NOMO-1 treated with dmso at 0.1 percent for 144 hours (cell line): ENCODE results near the gene SLC7A6.

Experiments used
- DNase-seq: peaks from one replicate; lab custom pipeline; 2025; ENCODE audit not compliant: unreplicated experiment; lab: John Stamatoyannopoulos, UW

Gene SLC7A6

GRCh38 chr16:68298907-68299561, 34.7 kb downstream of the SLC7A6 start:
- no peak for DNase-seq

- DNase-seq: no peak
These were observed 35.5 kb downstream of the SLC7A6 start for GRCh38 chr16:68299571-68300453.

GRCh38 chr16:68300734-68301459, 36.6 kb downstream of the SLC7A6 start:
- DNase-seq: no peak

- DNase-seq: no peak
These were observed 42.3 kb downstream of the SLC7A6 start for GRCh38 chr16:68306633-68307032.

DNA sequence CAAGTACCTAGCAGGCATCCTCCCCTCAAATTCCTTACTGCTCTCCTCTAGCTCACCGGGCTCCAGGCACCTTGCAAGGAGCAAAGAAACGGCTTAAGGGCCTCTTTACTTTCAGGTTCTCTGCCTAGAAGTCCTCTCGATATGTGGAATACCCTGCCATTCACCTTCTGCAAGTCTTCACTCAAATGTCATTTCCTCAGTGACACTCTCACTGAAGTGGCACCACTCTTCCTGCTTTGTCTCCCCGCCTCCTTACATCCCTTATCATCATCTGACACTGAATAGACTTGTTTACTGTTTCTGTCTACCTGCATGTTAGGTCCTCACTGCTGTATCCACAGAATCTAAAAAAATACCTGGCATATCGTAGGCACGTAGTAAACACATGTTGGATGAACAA, 45.5 kb downstream of the SLC7A6 start:
- DNase-seq: no peak

DNA sequence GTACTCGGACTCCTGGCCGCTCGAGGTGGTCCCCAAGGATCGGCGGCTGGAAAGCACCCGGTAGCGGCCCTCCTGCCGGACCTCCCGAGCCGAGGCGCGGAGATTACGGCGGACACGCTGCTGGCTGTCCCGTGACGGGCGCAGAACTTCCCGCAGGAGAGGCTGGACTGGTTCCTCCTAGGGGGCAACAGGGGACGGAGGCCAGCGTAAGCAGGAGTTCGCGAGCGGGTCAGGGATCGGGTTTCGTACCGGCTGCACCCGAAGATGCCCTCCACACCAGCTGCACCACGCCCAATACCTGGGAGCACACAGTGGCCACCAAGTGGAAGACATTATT, 46.1 kb downstream of the SLC7A6 start:
- DNase-seq: no peak

DNA sequence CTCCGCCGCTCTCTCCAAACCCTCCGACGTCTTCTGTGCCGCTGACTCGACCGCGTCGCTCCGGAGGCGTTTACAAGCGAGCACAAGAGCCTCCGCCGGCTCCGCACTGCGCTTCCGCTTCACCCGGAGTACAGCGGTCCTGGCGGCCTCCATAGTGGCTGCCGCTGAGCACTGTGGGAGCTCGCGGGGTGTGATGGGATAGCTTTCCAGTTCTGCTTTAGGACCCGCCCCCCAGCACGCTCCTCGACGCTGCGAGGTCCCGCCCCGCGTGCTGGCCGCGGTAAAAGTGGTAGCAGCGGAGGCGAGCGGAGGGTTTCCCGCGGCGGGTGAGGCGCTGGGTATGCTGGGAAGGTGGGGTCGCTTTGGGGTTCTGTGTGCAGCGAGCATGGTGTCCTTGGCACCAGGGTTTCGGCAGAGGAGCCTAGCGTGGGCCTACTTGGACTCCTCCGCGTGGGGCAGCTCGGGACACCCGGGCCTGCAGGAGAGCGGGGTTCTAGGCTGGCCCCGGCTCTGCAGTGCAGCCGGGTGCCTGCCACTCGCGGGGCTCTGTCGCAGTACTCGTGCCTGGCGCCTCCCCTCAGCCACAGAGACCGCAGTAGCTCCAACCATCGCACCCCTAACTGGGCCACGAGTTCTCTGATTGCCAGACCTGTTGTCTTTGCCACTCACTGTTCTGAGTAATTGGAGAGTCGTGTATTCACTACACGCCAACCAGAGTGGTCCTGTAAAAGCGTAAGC, 46.6 kb downstream of the SLC7A6 start, which contains the start of the genes PRMT7 and SLC7A6OS:
TSS of gene PRMT7 (plus strand) at position 246 of the 738 bp plus-strand sequence. CDS start 4,961 bp downstream, outside the sequence.
TSS of gene SLC7A6OS (minus strand) at position 173 of the 738 bp plus-strand sequence. CDS start at position 153, 20 bp downstream.
- peak; percentile 90 for DNase-seq

- DNase-seq: no peak
These were observed 48.8 kb downstream of the SLC7A6 start for GRCh38 chr16:68313116-68313515.

DNA sequence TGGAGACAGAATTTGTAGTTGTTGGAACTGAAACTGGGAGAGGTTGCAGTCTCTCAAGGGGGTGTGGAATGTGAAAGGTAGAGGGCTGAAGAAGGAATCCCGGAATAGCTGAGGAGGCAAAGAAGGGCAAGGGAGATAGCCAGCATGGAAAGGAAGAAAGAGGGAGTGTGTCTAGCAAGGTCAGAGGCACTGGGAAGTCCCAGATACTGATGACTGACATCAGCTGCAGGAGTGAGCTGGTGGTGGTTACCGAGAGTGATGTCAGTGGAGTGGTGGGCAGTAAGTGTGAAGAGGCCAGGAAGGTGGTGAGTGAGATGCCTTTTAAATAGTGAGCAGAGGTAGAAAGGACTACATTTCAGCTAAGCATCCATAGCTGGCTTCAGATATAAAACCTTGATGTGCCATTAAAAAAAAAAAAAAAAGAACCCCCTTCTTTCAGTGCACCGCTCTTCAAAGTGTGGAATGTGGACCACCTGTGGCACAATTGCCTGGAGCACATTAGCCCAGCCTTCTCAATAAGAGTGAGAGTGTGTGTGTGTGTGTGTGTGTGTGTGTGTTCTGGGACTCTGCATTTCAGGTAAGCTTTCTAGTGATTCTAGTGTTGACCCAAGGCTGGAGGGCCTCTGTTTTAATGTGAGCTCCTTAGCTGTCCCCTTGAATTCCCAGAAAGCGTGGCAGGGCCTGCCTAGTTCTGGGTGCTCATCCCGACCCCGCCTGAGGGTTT, 55.0 kb downstream of the SLC7A6 start:
- no peak for DNase-seq

DNA sequence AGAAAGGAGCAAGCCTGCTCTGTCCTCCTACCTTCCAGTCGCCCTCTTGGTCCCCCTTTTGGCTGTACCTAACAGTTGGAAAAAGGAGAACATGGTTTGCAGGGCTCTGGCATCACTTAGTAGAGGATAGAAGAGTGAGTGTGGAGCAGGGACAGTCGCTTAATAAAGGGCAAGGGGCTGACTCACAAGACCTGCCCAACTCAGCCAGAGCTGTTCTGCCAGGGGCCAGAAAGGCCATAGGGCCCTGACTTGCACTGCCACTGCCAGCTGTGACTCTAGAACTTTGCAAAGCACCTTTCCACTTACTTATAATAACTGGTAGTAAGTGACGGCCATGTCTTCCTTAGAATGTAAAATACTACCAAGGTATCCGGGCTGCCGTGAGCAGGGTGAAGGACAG, 60.0 kb downstream of the SLC7A6 start:
- DNase-seq: no peak

- no peak for DNase-seq
These were observed 60.5 kb downstream of the SLC7A6 start for GRCh38 chr16:68324780-68325357.

GRCh38 chr16:68328151-68328859, 64.0 kb downstream of the SLC7A6 start:
- peak; percentile 73 for DNase-seq

- DNase-seq: no peak
These were observed 64.6 kb downstream of the SLC7A6 start for GRCh38 chr16:68328860-68329390.

DNA sequence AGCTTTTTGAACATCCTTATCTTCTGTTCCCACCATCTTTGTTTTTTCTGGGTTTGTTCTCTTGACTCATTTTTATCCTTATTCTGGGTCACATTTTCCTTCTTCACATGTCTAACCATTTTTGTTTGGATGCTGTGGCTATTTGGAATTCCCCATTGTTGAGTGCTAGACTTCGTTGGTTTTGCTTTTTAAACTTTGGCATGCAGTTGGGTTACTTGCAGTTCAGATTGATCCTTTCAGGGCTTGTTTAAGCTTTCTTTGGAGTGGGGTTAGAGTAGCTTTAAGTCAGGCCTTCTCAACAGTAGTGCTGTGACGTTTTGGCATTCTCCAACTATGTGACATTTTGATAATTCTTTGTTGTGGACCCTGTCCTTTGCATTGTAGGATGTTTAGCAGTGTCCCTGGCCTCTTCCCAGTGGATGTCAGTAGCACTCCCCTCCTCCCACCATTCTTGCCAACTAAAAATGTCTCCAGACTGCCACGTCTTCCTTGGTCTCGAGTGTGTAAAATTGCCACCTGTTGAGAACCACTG, 67.6 kb downstream of the SLC7A6 start:
- no peak for DNase-seq

DNA sequence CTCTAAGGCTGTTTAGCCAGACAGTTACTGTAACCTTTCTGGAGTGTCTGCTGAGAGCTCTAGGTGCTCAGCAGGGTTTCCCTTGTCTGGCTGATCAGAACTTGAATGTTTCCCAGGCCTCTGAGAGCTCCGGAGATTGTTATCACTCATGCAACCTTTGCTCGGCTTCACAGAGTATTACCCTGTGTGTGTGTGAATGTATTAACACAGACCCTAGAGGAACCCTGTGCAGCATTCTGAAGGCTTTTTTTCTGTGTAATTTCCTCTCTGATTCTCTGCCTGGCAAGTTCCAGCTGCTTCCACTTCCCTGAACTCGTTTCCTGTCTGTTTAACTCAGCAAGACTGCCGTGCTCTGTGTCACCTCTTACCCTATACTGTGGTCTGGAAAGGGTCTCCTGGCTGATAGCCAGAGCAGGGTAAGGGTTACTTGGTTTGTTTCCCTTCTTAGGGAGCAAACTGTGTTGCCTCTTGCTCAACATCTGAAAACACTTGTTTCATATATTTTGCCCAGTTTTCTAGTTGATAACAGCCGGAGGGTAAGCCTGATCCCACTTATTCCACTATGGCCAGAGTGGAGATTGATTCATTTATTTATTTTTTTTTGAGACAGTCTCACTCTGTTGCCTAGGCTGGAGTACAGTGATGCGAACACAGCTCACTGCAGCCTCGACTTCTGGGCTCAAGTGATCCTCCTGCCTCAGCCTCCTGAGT, 68.2 kb downstream of the SLC7A6 start:
- peak; percentile 79 for DNase-seq

DNA sequence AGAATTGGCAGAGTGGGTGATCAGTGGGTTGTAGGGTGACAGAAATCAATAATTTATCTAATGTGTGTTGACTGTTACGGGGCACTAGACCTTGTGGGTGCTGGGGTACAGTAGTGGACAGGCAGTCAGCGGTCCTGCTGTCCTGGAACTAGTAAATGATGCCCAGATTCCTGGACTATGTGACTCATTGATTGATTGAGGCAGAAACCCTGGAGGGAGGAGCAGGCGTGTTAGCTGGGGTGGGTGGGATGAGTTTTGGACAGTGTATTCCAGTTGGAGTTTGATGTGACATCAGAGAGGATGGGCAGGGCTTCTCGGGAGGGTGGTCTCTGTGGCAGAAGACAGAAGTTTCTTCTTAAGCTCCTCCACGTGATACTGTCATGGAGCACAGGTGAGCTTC, 70.8 kb downstream of the SLC7A6 start:
- no peak for DNase-seq

GRCh38 chr16:68338326-68339119, 74.2 kb downstream of the SLC7A6 start:
- DNase-seq: no peak
